ENCODE results near the gene SYF2. TPM values are rescaled to one million over a fixed set of nuclear protein-coding genes. Genes with fewer than 3 reads are reported as not detected.

Gene SYF2
- total and polyA plus RNA-seq, 2 of the 13 experiments (the other 11 are each of a cell fraction or from before 2014, with no cell fraction given) = 17.8 to 34.1 TPM

DNA sequence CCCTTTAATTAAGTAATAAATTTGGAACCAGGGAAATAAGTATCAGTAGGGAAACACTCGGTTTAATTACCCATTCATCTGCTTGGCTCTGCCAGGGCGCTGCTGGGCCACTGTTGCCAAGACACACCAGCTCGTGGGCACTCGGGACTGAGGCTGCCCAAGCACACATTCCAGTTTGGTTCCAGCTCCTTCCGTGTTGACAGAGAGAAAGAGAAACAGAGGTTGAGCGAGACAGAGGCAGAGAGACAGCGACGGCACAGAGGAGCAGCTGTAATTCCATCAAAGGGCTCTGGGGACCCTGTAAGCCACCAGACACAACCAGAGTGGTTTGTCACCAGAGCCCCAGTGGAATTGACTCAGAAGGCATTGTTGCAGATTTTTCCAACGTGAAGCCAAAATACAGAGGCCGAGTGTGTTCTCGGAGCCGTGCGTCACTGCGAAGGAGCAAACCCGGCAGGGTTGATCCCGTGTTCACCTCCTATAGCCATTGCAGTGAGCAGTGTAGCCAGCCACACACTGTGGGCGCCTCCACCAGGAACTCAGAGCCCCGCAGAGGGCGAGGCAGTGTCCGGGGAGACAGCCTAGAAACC lies 33.5 kb downstream of the SYF2 start:
- Histone ChIP-seq H3K4me3 (replicated peaks in 1 of 3; ENCODE audit: insufficient read depth in 1 of 3, low read depth in 2 of 3, low read length in 3 of 3) (no peak overlapping the region), H3K79me2 (ENCODE audit: insufficient read depth, low read length) (no peaks in the 10 kb centered on the region), H2AFZ (ENCODE audit: low read length) (no peak overlapping the region), H3K27me3 (ENCODE audit: control insufficient read depth in 1 of 2, insufficient read depth in 2 of 2, low read length in 2 of 2) (no peaks in the 10 kb centered on the region), H3K9ac (ENCODE audit: insufficient read depth, low read depth, low read length) (no peak overlapping the region), H4K20me1 (ENCODE audit: insufficient read depth, low read length) (no peaks in the 10 kb centered on the region), H3K4me1 (ENCODE audit: insufficient read depth, low read length) (peaks cover 79% of the 10 kb centered on the region), H3K9me3 (ENCODE audit: low read length) (no peaks in the 10 kb centered on the region), H3K27ac (ENCODE audit: extremely low read length, insufficient read depth, low read length) (no peak overlapping the region), H3K4me2 (ENCODE audit: low read depth, low read length) (peak overlapping the region; percentile 80; the same call in 1 of the 2 replicates), H3K36me3 (replicated peaks in 1 of 2; ENCODE audit: control insufficient read depth in 1 of 2, insufficient read depth in 2 of 2, low read length in 2 of 2) (no peaks in the 10 kb centered on the region)
- in situ Hi-C loops (cut with HindIII; ENCODE audit: extremely low pct_ligation_motif_present, low pct_unique_long_range_greater_than_20kb) = no loop called here
- intact Hi-C loops (cut with micrococcal nuclease; ENCODE audit: unreplicated experiment) = loop anchor here (1.0 kb wide), 1 partner anchor 34 kb away; the partner anchor contains the start of gene SYF2
- FAIRE-seq = no peak
- ATAC-seq = peak; percentile 70
- POLR2A ChIA-PET = interaction anchor here (1.5 to 5.4 kb wide), 3 partner anchors 11 to 34 kb away, joined by 5 to 48 read pairs (median 10); partner anchors contain the start of gene SYF2
- CTCF ChIA-PET (ENCODE audit: low intra/inter-chr PET ratio, low total read pairs) = no interaction called here
- peak; percentile 54 for DNase-seq (ENCODE audit: low spot score)
- 64% methylated on average over 10 of the region's 20 CpGs for WGBS (ENCODE audit: low lambda C conversion rate)
- no TSS peak for BruUV-seq (replicated peaks)
- TF ChIP-seq MIXL1 (CRISPR knock-in tag; IDR thresholded peaks at IDR 0.05) (0 out of 2 replicates have a peak, but pooled peaks have one; percentile 39), MXI1 (IDR thresholded peaks at IDR 0.05; ENCODE audit: borderline replicate concordance, low read depth, low read length) (no peak), ZBTB38 (CRISPR knock-in tag; IDR thresholded peaks at IDR 0.05) (peak; percentile 62; the same call in 1 of the 2 replicates), ZFP82 (CRISPR knock-in tag; IDR thresholded peaks at IDR 0.05; ENCODE audit: borderline replicate concordance) (no peak), KLF6 (CRISPR knock-in tag; IDR thresholded peaks at IDR 0.05) (0 out of 2 replicates have a peak, but pooled peaks have one; percentile 15), KDM2A (CRISPR knock-in tag; IDR thresholded peaks at IDR 0.05; ENCODE audit: borderline replicate concordance, low read depth) (0 out of 2 replicates have a peak, but pooled peaks have one; percentile 22), GTF2F1 (IDR thresholded peaks at IDR 0.05; ENCODE audit: low read length) (no peak), ATAD3A (CRISPR knock-in tag; IDR thresholded peaks at IDR 0.05) (no peak), TBX2 (CRISPR knock-in tag; IDR thresholded peaks at IDR 0.05; ENCODE audit: borderline replicate concordance) (no peak)
- TF ChIP-seq, protein P1, sequence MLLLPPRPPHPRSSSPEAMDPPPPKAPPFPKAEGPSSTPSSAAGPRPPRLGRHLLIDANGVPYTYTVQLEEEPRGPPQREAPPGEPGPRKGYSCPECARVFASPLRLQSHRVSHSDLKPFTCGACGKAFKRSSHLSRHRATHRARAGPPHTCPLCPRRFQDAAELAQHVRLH (CRISPR knock-in tag; IDR thresholded peaks at IDR 0.05; ENCODE audit: borderline replicate concordance, low read depth) = 0 out of 2 replicates have a peak, but pooled peaks have one; percentile 23
- TF ChIP-seq, protein P2, sequence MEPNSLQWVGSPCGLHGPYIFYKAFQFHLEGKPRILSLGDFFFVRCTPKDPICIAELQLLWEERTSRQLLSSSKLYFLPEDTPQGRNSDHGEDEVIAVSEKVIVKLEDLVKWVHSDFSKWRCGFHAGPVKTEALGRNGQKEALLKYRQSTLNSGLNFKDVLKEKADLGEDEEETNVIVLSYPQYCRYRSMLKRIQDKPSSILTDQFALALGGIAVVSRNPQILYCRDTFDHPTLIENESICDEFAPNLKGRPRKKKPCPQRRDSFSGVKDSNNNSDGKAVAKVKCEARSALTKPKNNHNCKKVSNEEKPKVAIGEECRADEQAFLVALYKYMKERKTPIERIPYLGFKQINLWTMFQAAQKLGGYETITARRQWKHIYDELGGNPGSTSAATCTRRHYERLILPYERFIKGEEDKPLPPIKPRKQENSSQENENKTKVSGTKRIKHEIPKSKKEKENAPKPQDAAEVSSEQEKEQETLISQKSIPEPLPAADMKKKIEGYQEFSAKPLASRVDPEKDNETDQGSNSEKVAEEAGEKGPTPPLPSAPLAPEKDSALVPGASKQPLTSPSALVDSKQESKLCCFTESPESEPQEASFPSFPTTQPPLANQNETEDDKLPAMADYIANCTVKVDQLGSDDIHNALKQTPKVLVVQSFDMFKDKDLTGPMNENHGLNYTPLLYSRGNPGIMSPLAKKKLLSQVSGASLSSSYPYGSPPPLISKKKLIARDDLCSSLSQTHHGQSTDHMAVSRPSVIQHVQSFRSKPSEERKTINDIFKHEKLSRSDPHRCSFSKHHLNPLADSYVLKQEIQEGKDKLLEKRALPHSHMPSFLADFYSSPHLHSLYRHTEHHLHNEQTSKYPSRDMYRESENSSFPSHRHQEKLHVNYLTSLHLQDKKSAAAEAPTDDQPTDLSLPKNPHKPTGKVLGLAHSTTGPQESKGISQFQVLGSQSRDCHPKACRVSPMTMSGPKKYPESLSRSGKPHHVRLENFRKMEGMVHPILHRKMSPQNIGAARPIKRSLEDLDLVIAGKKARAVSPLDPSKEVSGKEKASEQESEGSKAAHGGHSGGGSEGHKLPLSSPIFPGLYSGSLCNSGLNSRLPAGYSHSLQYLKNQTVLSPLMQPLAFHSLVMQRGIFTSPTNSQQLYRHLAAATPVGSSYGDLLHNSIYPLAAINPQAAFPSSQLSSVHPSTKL (CRISPR knock-in tag; IDR thresholded peaks at IDR 0.05) = peak; percentile 29; the same call in 1 of the 2 replicates
- TF ChIP-seq, protein P3, sequence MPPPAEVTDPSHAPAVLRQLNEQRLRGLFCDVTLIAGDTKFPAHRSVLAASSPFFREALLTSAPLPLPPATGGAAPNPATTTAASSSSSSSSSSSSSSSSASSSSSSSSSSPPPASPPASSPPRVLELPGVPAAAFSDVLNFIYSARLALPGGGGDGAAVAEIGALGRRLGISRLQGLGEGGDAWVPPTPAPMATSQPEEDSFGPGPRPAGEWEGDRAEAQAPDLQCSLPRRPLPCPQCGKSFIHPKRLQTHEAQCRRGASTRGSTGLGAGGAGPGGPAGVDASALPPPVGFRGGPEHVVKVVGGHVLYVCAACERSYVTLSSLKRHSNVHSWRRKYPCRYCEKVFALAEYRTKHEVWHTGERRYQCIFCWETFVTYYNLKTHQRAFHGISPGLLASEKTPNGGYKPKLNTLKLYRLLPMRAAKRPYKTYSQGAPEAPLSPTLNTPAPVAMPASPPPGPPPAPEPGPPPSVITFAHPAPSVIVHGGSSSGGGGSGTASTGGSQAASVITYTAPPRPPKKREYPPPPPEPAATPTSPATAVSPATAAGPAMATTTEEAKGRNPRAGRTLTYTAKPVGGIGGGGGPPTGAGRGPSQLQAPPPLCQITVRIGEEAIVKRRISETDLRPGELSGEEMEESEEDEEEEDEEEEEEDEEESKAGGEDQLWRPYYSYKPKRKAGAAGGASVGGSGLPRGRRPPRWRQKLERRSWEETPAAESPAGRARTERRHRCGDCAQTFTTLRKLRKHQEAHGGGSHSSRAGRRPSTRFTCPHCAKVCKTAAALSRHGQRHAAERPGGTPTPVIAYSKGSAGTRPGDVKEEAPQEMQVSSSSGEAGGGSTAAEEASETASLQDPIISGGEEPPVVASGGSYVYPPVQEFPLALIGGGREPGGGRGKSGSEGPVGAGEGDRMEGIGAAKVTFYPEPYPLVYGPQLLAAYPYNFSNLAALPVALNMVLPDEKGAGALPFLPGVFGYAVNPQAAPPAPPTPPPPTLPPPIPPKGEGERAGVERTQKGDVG (CRISPR knock-in tag; IDR thresholded peaks at IDR 0.05; ENCODE audit: borderline replicate concordance) = peak; percentile 55; the same call in 1 of the 2 replicates
- TF ChIP-seq, protein P4, sequence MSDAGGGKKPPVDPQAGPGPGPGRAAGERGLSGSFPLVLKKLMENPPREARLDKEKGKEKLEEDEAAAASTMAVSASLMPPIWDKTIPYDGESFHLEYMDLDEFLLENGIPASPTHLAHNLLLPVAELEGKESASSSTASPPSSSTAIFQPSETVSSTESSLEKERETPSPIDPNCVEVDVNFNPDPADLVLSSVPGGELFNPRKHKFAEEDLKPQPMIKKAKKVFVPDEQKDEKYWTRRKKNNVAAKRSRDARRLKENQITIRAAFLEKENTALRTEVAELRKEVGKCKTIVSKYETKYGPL (CRISPR knock-in tag; IDR thresholded peaks at IDR 0.05) = no peak
- TF ChIP-seq, protein P5, sequence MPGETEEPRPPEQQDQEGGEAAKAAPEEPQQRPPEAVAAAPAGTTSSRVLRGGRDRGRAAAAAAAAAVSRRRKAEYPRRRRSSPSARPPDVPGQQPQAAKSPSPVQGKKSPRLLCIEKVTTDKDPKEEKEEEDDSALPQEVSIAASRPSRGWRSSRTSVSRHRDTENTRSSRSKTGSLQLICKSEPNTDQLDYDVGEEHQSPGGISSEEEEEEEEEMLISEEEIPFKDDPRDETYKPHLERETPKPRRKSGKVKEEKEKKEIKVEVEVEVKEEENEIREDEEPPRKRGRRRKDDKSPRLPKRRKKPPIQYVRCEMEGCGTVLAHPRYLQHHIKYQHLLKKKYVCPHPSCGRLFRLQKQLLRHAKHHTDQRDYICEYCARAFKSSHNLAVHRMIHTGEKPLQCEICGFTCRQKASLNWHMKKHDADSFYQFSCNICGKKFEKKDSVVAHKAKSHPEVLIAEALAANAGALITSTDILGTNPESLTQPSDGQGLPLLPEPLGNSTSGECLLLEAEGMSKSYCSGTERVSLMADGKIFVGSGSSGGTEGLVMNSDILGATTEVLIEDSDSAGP (CRISPR knock-in tag; IDR thresholded peaks at IDR 0.05; ENCODE audit: borderline replicate concordance) = peak; percentile 27; the same call in 1 of the 2 replicates

All from HepG2 (cell line).